ENCODE data around the gene LARGE2.
"Not testable (repeated sequence)": the region's sequence is repeated elsewhere in the genome, so short reads cannot be mapped to it uniquely, and the experiment has no call there.

LARGE2 gene

DNA sequence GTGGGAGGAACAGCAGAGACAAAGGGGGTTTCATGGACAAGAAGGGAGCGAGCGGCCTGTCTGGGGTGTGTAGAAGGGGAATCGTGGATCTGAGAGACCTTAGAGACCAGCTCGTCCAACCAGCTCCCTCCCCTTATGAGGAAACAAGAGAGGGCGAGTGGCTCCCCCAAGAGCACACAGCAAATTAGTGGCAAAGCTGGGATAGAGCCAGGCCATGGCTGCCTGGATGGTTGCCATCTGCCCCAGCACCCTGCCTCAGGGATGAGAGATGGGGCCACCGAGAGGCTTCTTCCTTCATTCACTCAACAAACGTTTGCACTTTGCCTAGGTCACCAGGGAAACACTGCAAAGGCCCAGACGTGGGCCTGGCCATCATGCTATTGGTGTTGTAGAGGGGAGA lies 32.9 kb upstream of the LARGE2 start:
- Mint-ChIP-seq H3K9me3 (no peaks in the 10 kb centered on the region), H3K4me1 (peaks cover 9% of the 10 kb centered on the region), H3K36me3 (peaks cover 2% of the 10 kb centered on the region), H3K4me3 (no peak overlapping the region), H3K27me3 (peaks cover 6% of the 10 kb centered on the region), H3K27ac (no peak overlapping the region)
- ATAC-seq (ENCODE audit: low read depth) (no peak), DNase-seq (ENCODE audit: low spot score in 2 of 2) (no peak)

DNA sequence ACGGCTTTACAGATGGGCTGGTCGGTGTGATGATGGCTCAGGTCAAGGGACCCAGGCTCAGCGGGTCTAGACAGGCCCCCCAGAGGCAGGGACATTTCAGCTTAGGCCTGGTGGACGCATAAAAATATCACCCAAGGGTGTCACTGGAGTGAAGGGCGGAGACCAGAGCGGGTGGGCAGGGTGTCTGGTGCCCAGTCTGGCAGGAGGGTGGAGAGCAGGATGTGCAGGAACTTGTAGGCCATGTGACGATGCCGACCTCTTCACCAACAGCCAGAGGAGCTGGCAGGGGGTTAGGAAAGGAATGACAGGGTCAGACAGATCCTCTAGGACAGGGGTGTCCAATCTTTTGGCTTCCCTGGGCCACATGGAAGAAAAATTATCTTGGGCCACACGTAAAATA lies 32.5 kb upstream of the LARGE2 start:
- Mint-ChIP-seq H3K27ac (no peak overlapping the region), H3K4me3 (no peak overlapping the region), H3K9me3 (no peaks in the 10 kb centered on the region), H3K36me3 (peaks cover 2% of the 10 kb centered on the region), H3K27me3 (peaks cover 10% of the 10 kb centered on the region), H3K4me1 (peaks cover 5% of the 10 kb centered on the region)
- DNase-seq (ENCODE audit: low spot score in 2 of 2) = no peak
- ATAC-seq (ENCODE audit: low read depth) = no peak

DNA sequence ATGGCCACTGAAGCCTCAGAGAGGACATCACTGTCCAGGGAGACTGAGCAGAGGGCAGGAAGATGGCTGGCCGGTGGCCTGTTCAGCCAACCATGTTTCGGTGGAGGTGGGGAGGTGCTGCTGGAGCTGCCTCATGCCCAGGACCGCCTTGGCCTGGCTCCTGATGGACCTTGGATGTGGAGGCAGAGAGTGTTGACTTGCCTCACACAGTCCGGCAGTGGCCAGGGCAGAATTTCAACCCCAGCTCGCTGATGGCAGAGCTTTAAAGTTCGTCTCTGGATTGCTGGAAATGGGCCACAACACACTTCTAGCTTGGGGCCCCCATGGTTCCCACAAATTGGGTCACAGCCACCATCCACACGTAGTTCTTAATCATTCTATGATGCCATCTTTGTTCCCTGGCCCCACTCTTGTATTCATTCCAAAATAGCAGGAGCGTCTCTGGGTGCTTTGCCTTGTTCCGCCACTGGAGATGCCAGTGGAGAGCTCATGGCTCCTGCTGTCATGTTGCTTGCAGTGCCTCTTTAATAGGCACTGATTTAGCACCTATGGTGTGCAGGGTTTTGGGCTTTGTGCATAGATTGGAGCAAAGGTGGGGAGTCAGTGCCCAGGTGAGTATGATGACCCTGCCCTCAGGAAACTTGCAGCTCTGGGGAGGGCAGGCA lies 31.4 kb upstream of the LARGE2 start:
- Mint-ChIP-seq H3K9me3 (no peaks in the 10 kb centered on the region), H3K4me1 (peaks cover 2% of the 10 kb centered on the region), H3K27ac (no peak overlapping the region), H3K27me3 (peaks cover 15% of the 10 kb centered on the region), H3K36me3 (peaks cover 2% of the 10 kb centered on the region), H3K4me3 (no peak overlapping the region)
- DNase-seq (ENCODE audit: low spot score in 2 of 2) = no peak
- ATAC-seq (ENCODE audit: low read depth) = no peak

DNA sequence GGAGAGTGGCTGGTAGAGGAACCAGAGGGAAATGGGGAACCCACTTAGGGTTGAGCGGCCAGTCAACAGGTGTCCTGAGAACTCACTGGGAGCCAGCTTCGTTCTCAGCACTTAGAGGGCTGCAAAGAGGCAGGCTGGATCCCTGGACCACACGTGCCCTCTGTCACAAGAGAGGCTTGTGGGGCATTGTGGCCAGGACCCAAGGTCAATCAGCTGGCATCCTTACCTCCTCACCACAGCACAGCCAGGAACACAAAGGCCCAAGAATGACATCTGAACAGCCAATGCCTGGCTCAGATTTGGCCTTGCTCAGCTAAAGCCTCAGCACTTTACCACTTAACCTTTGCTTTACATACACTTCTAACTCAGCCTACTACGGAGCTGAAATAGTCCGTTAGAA lies 29.6 kb upstream of the LARGE2 start:
- Mint-ChIP-seq H3K27ac (no peak overlapping the region), H3K36me3 (peaks cover 2% of the 10 kb centered on the region), H3K27me3 (peaks cover 15% of the 10 kb centered on the region), H3K9me3 (no peaks in the 10 kb centered on the region), H3K4me1 (no peaks in the 10 kb centered on the region), H3K4me3 (no peak overlapping the region)
- ATAC-seq (ENCODE audit: low read depth) = no peak
- DNase-seq (ENCODE audit: low spot score in 2 of 2) = no peak

DNA sequence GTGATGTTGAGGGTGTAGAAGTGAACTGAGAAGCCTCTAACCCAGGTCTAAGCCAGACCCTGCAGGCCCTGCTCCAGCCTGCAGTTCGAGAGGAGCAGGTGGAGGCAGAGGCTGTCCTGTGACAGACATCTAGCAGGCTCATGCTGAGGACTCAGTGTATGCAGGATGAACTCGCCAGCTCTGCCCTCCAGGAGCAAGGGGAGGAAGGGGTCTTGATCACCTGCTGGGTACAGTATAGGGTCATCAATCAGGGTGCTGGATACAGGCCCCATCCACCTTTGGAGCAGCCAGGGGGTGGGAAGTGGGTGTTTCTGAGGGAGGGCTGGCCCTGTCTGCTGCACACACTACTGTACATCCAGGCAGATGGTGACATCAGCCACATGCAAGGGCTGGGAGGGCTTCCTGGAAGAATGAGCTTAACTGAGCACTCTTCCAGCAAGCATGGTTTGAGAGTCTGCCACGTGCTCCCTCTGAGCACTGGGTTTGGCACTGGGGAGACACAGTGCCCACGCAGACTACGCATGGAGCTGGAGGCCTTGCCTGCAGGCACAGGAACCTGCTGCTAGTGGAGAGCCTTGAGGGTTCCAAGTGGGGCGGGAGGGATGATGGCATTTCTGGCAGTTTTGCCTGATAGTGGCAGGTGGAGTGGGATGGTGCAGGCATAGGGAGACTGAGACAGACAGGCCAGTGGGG lies 27.8 kb upstream of the LARGE2 start:
- Mint-ChIP-seq H3K4me3 (no peak overlapping the region), H3K27me3 (peaks cover 17% of the 10 kb centered on the region), H3K27ac (no peak overlapping the region), H3K9me3 (no peaks in the 10 kb centered on the region), H3K4me1 (peaks cover 2% of the 10 kb centered on the region), H3K36me3 (peaks cover 2% of the 10 kb centered on the region)
- no peak for DNase-seq (ENCODE audit: low spot score in 2 of 2)
- no peak for ATAC-seq (ENCODE audit: low read depth)

DNA sequence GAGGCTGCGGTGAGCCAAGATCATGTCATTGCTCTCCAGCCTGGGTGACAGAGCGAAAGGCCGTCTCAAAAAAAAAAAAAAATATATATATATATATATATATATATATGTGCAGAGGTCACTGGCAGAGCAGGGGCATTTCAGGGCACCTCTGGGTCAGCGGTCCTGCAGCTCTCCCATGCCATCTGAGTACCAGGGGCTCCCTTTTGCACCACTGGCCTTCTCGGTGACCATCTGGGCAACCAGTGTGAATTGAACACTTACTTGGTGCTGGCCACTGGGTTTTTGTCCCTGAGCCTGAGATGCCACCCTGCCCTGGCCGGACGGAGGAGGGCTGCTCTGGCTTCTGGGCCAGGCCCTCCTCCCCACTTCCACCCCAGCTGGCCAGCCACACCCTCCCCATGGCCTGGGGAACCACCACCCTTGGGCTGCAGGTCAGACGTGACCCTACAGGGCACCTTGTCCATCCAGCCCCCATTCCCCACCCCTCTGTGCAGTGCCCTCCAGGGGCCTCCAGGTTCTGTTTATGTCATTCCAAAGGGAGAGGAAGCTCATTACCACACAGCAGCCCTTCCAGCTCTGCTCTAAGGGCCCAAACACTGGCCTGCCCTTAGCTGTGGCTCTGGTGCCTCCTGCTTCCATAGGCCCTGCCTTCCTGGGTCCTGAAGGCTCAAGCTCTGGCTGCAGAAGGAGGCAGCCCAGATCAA lies 26.8 kb upstream of the LARGE2 start:
- Mint-ChIP-seq H3K36me3 (no peaks in the 10 kb centered on the region), H3K27ac (no peak overlapping the region), H3K9me3 (no peaks in the 10 kb centered on the region), H3K27me3 (peaks cover 18% of the 10 kb centered on the region), H3K4me3 (no peak overlapping the region), H3K4me1 (peaks cover 6% of the 10 kb centered on the region)
- ATAC-seq (ENCODE audit: low read depth) (no peak), DNase-seq (ENCODE audit: low spot score in 2 of 2) (no peak)

DNA sequence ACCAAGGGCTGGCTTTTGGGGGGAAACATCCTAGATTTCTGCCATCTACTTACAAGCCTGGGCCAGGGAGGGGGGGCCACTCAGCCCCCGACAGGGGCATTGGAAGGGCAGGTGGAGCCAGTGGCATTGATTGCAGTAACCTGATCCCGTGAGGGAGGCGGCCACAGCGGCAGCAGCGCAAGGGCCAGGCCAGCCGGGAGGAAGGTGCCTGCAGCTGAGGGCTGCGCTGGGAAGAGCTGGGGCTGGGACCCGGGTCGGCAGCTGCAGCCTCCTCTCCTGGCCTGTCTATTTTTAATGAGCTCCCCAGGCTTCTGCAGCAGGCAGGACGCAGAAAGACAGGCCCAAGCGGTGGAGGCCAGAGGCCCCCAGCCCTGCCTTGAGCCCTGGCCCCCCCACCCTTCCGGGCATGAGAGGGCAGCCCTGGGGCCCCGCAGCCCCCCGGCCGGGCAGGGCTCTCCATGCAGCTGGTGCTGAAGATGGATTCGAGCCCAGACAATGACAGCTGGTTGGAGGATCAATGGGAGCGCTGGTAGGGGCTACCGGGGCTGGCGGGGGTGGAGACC lies 26.0 kb upstream of the LARGE2 start:
- Mint-ChIP-seq H3K36me3 (no peaks in the 10 kb centered on the region), H3K4me1 (peaks cover 6% of the 10 kb centered on the region), H3K27me3 (peaks cover 19% of the 10 kb centered on the region), H3K27ac (no peak overlapping the region), H3K4me3 (no peak overlapping the region), H3K9me3 (no peaks in the 10 kb centered on the region)
- ATAC-seq (ENCODE audit: low read depth) (no peak), DNase-seq (ENCODE audit: low spot score in 2 of 2) (no peak)

DNA sequence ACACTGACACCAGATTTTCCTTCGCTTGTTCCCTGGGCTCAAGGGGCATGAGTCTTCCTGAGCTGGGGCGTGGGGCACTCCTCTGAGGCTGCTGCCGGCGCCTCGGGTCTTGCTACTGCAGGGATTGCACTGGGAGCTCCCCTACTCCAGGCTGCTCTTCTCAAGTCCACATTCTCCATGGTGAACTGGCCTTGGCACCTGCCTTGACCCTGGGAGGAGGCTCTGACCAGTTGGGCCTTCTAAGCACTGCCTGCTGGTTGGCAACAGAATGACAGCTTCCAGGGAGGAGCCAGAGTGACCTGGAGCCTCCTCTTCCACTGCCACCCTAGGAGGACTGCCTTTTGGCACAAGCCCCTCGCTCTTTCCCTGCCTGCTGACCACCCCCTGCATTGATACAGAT lies 24.9 kb upstream of the LARGE2 start:
- ATAC-seq (ENCODE audit: low read depth) (no peak), DNase-seq (ENCODE audit: low spot score in 2 of 2) (no peak)
- Mint-ChIP-seq H3K36me3 (no peaks in the 10 kb centered on the region), H3K9me3 (no peaks in the 10 kb centered on the region), H3K4me3 (no peak overlapping the region), H3K4me1 (peaks cover 8% of the 10 kb centered on the region), H3K27ac (no peak overlapping the region), H3K27me3 (peaks cover 19% of the 10 kb centered on the region)

DNA sequence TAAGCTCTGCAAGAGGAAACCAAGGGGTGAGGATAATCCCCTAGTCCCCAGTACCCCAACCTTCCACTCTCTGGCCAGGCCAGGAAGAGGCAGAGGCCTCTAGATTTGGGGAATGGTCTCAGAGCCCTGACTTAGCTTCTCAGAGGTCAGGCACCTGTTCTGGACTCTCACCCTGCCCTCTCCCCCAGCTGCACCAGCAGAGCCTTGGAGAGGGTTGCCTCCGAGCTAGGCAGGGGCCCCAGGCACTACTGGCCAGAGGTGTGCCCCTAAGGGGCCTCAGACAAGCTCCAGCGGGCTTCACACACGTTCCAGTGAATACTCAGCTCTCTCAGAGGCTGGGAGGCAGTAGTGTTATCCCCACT lies 23.4 kb upstream of the LARGE2 start:
- H3K27me3 Mint-ChIP-seq = peaks cover 15% of the 10 kb centered on the region
- H3K4me3 Mint-ChIP-seq = peak overlapping the region; percentile 79
- no peaks in the 10 kb centered on the region for H3K36me3 Mint-ChIP-seq
- DNase-seq (ENCODE audit: low spot score in 2 of 2) = no peak
- H3K27ac Mint-ChIP-seq = peak overlapping the region; percentile 92
- H3K4me1 Mint-ChIP-seq = peaks cover 8% of the 10 kb centered on the region
- no peaks in the 10 kb centered on the region for H3K9me3 Mint-ChIP-seq
- no peak for ATAC-seq (ENCODE audit: low read depth)

DNA sequence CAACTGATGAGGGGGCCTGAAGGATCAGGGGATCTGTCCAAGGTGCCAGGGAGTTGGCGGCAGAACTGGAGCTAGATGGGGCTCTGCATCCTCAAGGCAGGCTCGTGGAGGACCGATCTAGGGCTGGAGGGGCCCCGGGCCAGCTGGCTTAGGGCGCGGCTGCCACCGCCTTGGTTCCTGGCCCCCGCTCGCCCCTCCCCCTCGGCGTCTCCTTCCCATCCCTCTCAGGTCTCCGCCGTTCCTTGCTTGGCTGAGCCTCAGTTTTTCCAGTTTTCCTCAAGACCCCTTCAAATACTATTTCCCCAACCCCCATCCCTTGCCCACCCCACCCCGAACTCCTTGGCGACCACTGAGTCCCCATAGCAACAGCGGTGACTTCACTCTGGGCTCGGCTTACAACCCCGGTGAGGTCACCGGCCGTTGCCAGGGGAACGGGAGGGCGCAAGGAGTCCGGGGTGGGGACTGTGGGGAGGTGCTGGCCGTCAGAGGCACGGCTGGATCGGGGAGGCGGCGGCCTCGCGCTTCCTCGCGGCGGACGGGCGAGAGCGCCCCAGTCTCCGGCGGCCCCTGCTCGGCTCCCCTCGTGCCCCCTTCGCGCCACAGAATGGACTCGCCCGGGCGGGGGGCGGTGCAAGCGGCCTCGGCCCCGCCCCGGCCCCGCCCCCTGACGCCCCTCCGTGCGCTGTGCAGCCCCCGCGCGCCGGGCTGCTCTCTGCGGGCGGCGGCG lies 22.8 kb upstream of the LARGE2 start:
- peak overlapping the region; percentile 79 for H3K4me3 Mint-ChIP-seq
- H3K27me3 Mint-ChIP-seq = peaks cover 14% of the 10 kb centered on the region
- ATAC-seq (ENCODE audit: low read depth) = peak; percentile 87
- H3K4me1 Mint-ChIP-seq = peaks cover 8% of the 10 kb centered on the region
- H3K9me3 Mint-ChIP-seq = no peaks in the 10 kb centered on the region
- peak; percentile 75 to 77 for DNase-seq (ENCODE audit: low spot score in 2 of 2)
- H3K36me3 Mint-ChIP-seq = no peaks in the 10 kb centered on the region
- H3K27ac Mint-ChIP-seq = peak overlapping the region; percentile 92

DNA sequence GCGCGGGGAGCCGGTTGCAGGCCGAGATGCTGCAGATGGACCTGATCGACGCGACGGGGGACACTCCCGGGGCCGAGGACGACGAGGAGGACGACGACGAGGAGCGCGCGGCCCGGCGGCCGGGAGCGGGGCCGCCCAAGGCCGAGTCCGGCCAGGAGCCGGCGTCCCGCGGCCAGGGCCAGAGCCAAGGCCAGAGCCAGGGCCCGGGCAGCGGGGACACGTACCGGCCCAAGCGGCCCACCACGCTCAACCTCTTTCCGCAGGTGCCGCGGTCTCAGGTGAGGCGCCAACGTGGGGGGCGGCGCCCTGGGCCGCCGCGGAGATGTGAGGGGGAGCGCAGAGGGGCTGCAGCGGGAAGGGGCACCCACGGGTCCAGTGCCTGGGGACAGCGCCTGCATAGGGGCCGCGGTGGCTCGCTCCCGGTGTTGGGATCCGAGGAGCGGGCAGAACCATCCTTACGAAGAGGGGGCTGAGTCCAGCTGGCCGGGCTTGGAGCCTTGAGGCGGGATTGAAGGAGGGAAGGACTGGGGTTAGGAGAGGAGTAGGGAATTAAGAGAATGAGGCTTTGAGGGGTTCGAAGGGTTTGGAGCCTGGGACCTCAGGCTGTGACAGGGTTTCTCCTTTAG lies 22.2 kb upstream of the LARGE2 start:
- ATAC-seq (ENCODE audit: low read depth); H3K9me3 Mint-ChIP-seq; DNase-seq (ENCODE audit: low spot score in 2 of 2); H3K36me3 Mint-ChIP-seq; H3K27me3 Mint-ChIP-seq; H3K4me1 Mint-ChIP-seq: not testable (repeated sequence)
- peak overlapping the region; percentile 79 for H3K4me3 Mint-ChIP-seq
- H3K27ac Mint-ChIP-seq = peak overlapping the region; percentile 92

DNA sequence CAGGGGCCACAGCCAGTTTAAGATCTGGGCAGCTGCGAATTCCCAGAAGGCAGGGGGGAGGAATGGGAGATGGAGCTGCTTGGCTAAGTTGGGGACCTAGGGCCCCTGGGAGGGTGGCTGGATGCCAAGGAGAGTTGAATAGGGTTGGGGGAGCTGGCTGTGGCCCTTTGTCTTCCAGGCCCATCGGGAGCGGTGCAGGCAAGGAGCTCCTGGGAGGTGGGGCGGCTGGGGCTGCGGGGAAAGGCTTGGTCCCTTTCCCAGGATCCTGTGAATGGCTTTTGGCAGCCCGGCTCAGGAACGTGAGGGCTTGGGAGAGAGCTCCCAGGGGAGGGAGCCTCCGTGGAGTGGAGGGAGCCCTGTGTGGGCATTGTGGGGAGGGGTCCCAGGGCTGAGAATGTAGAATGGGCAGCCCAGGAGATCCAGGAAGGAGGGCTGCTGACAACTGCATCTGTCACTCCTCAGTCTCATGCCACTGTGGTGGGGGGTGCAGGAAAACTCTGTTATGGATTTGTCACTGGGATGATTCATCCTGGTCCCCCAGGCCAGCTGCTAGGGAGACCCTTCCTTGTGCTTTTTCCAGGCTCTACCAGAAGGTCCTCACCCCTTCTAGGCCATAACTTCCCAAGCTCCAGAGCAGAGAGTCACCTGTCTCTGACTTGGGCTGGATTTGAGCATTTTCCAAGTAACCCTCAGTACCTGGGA lies 21.4 kb upstream of the LARGE2 start:
- Mint-ChIP-seq H3K27ac (no peak overlapping the region), H3K4me3 (peak overlapping the region; percentile 50), H3K9me3 (no peaks in the 10 kb centered on the region), H3K36me3 (no peaks in the 10 kb centered on the region), H3K27me3 (peaks cover 6% of the 10 kb centered on the region), H3K4me1 (peaks cover 8% of the 10 kb centered on the region)
- DNase-seq (ENCODE audit: low spot score in 2 of 2) (no peak), ATAC-seq (ENCODE audit: low read depth) (no peak)

DNA sequence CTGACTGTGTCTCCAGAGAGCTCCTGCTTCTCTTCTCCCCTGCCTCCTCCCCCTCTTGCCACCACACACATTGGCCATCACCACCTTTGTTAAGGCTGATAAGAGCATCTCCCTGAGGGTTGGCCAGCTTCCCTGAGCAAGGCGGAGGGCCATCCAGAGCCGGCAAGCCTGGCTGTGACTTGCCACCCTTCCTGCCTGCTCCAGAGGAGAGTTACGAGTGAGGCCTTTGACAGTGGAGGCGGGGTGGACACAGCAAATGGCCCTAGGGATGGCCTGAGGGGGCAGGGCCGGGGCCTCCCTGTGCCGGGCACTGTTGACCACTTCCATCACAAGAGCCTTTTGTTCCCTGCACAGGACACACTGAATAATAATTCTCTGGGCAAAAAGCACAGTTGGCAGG lies 20.8 kb upstream of the LARGE2 start:
- H3K27me3 Mint-ChIP-seq = peaks cover 6% of the 10 kb centered on the region
- no peak overlapping the region for H3K27ac Mint-ChIP-seq
- H3K9me3 Mint-ChIP-seq = no peaks in the 10 kb centered on the region

More for the DNA sequence above, 20.8 kb upstream of the LARGE2 start:
- no peaks in the 10 kb centered on the region for H3K36me3 Mint-ChIP-seq
- no peak for ATAC-seq (ENCODE audit: low read depth)
- H3K4me3 Mint-ChIP-seq = no peak overlapping the region
- peaks cover 11% of the 10 kb centered on the region for H3K4me1 Mint-ChIP-seq
- no peak for DNase-seq (ENCODE audit: low spot score in 2 of 2)
